NCI-H2029 (cell line): ENCODE results near the gene PACSIN2.
"Not testable (repeated sequence)": the region's sequence is repeated elsewhere in the genome, so short reads cannot be mapped to it uniquely, and the experiment has no call there.

Experiments used
- DNase-seq: peaks from one replicate; lab custom pipeline; 2025; lab: John Stamatoyannopoulos, UW

The PACSIN2 gene

DNA sequence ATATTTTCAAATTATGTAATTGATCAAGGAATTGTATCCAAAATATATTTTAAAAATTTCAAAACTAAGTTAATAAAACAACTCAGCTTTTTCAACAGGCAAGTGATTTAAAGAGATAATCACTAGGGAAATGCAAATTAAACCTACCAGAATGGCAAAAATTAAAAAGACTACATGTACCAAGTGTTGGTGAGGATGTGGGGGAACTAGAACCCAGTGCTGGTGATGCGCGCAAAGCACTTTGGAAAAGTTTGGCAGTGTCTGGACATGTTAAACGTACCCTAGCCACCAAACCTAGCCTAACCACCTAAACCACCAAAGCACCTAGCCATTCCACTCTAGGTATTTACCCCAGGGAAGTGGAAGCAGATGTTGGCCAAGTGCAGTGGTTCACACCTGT, 22.9 kb downstream of the PACSIN2 start:
- DNase-seq = no peak

- DNase-seq = no peak
Measured at GRCh38 chr22:42991010-42991651, 23.8 kb downstream of the PACSIN2 start.

DNA sequence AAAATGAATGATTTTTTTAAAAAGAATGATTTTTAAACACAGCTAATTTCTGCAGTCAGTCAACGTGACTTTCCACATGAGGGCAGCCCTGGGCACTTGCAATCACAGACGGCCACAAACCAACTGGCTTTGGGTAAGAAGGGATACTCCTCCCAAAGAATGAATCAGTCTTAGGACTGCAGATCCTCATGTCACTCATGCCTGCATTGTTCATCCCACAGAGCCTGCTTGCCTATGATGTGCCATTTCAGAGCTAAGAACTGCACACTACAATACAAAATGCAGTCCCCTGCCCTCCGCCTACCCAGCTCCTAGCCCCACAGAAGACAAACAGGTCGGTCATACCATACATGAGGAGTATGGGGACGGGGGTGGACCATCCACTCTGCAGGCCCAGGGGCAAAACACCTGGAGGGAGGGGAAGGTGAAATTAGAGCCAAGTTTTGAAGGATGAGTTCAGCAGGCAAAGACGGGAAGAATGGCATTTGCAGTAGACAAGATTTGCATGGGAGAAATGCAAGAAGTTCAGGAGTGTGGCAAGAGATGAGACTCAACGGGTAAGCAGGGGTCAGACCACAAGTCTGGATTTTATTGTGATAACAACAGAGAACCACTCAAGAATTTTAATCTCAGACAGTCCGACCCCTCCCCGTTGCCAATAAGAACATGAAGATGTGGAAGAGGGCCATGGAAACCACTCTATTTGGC, 24.7 kb downstream of the PACSIN2 start:
- no peak for DNase-seq

DNA sequence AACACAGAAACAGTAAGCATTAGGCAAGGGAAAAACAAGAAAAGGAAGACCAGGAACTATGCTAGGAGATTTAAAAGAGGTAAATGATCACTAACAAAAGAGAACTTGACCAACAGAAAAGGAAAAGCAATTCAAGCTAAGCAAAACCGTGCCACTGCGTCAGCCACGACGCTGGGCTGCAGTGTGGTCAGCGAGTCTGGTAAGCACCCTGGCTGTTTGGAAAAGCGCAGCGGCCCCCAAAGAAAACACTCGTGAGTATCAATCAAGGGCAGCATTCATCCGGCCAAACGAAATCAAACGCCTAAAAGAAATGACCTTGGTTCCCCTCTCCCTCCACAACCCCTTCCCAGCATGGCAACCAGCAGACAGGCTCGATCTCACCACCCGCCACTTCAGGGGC, 28.8 kb downstream of the PACSIN2 start:
- no peak for DNase-seq

DNA sequence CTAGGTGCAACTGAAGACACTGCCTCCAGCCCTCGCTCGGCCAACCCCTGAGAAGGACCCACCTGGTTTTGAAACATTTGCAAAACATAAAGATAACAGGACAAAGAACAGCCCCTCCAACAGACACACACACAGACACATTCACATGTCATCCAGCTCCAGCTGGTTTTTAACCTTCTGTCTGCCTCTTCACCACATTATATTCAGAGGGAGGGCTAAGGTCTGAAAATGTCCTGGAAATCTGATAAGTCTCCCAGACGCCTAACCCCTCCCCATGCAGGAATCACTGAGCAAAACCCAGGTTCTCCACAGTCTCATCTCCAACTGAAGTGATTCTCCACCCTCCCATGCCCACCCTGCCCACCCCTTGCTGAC, 29.4 kb downstream of the PACSIN2 start:
- DNase-seq = no peak

GRCh38 chr22:42984814-42985530, 30.0 kb downstream of the PACSIN2 start:
- DNase-seq = no peak

GRCh38 chr22:42984397-42984796, 30.6 kb downstream of the PACSIN2 start:
- no peak for DNase-seq

DNA sequence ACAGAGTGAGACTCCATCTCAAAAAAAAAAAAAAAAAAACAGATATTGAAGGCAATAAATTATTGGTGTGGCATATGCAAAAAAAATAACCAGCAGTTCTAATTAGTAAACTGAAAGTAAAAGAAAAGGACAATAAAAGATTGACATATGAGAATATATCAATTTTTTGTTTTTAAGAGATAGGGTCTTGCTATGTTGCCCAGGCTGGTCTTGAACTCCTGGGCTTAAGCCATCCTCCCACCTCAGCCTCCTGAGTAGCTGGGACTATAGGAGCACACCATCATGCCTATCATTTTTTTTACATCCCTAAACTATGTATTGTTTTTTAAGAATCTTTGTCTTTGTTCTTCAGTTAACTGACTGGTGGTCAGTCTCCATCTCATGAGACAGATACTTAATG, 31.5 kb downstream of the PACSIN2 start:
- no peak for DNase-seq

GRCh38 chr22:42979606-42980005, 35.3 kb downstream of the PACSIN2 start:
- DNase-seq = no peak

DNA sequence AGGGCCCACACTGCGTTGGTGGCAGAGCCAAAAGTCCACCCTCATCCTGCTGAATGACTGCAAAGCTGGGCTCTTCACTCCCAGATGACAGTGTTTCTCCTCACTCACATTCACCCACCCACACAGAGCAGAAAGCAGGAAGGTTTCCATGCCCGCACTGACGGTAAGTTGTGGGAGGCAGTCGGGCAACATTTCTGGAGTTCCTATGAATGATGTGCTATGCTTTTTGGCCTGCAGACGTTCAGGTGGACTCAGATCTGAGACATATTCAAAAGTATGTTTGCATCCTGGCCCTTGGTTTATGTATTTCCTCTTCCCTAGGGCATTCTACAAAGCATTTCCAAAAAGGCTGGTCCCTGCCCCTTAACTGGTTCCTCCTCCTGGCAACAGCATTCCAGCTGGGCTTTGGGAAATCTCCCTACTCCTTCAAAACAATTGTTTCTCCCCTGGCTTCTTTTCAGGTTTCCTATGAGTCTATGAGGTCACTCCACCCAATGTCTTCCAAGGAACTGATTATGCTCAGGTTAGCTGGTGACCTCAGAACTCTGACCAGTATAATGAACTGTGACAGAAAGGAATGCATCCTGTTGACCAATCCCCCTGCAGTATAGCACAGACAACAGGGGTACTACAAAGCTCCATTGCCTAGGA, 36.4 kb downstream of the PACSIN2 start:
- DNase-seq = no peak

DNA sequence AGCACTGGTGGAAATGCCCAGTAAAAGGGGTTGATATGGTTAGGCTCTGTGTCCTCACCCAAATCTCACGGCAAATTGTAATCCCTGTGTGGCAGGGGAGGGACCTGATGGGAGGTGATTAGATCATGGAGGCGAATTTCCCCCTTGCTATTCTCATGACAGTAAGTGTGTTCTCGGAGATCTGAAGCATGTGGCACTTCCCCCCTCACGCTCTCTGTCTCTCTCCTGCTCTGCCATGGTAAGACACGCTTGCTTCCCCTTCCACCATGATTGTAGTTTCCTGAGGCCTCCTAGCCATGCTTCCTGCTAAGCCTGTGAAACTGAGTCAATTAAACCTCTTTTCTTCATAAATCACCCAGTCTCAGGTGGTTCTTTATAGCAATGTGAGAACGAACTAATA, 37.4 kb downstream of the PACSIN2 start:
- no peak for DNase-seq

- no peak for DNase-seq
Measured at GRCh38 chr22:42976217-42976933, 38.6 kb downstream of the PACSIN2 start.

GRCh38 chr22:42974223-42974622, 40.7 kb downstream of the PACSIN2 start:
- peak; percentile 95 for DNase-seq

GRCh38 chr22:42973536-42973881, 41.4 kb downstream of the PACSIN2 start:
- DNase-seq = no peak

DNA sequence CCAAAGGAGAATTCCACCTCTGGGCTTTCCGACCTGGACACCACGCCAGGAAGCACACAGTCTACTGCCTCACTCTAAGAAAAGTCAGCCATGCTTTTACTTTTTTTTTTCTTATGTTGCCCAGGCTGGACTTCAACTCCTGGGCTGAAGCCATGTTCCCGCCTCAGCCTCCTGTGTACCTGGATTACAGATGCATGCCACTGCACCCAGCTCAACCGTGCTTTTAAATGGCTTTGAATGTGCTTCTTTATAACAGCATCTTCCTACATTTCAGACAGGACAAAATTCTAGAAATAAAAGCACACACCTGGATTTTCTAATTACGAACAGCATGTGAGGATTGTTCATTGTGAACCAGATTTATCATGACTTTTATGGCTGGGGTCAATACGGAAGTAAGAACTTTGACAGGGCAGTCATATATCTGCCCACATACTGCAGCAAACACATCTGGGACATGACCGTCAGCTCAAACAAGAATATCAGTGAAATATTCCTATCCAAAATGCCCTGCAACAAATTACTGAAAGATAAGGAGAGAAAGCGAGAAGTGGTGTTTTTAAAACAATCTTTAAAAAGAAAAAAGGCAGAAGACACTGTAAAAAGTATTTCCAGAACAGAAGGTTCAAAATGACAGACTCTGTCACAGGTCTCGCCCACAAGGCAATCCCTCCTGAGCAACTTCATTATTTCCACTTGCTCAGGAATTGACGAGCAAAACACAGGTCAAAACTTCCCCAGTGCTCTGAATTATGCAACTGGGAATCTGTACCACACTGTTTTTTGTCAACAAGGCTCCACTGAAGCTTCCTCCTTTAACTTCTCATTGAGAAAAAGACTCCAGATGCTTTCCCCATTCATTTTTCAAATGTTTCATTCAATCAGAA, 42.1 kb downstream of the PACSIN2 start:
- DNase-seq = no peak

- DNase-seq = not testable (repeated sequence)
Measured at GRCh38 chr22:42971473-42971860, 43.5 kb downstream of the PACSIN2 start.

DNA sequence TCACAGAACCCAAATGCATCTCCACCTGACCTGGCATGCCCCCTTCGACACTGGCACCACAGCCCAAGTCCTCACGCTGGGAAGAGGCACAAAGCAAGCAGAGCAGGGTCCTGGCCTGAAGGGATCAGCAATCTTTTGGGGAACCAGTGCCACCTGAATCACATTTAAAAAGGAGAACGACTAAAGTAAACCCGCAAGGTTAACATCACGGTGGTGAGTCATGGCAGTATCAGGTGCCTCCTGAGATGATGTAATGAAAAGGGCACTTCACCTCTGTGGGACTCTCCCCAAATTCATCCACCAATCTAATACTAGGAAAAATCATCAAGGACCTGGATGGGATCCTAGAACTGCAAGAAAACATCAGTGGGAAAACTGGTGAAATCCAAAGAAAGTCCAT, 44.9 kb downstream of the PACSIN2 start:
- DNase-seq = peak; percentile 24

GRCh38 chr22:42969348-42969975, 45.5 kb downstream of the PACSIN2 start:
- no peak for DNase-seq

DNA sequence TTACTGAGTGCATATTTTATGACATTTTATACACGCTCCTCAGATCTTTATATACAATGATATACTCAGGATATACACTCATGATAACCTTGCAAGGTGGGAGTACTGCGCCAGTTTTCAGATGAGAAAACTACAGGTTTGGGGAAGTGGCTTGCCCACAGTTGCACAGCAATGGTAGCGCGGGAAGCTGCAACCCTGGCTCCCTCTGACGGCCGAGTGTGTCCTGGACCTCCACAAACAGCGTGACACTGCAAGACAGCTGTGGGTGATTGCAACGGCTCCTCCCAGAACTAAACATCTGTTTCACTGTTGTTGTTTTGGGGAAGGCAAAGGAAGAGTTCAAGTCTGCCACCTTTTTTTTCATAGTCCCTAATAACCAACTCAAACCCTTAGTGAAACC, 47.0 kb downstream of the PACSIN2 start:
- DNase-seq = no peak

DNA sequence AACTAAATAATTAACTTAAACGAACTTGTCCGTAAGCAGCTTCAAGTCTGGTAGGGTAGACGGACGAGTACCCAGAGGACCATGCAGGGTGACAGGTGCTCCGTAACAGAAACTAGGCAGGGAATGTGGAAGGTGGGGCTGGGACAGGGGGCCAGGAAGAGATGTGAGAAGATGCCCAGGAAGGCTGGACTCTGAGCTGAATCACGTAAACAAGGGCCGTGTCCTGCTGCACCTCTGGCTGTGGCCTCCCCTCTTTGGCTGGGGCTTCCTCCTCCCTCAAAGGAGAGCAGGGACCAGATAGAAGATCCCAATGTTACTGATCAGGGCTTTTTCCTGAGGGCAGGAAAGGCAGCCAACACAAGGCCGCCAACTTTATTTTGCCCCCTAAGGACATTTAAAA, 47.9 kb downstream of the PACSIN2 start:
- DNase-seq = no peak

DNA sequence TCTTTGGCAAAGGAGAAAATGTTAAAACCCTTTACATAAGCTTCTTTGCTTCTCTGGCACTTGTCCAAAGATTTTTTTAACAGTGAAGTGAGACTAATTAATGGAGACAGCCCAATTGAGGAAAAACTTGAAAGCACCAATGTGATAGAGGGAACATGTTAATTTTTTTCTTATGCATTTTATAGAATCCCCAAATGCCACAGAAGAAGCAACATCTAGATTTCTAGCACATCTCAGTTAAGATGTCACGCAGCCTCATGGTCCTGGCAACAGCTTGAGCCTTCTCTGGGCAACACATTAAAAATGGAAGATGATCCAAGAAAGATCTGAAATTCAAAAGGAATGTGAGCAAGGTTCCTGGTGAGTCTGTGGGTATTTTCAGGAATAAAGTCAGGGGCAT, 48.5 kb downstream of the PACSIN2 start:
- DNase-seq = no peak
